ENCODE results near the gene TPRN.
A peak's percentile ranks its signal among the peaks of the same experiment; 100 is the strongest.

TPRN gene

DNA sequence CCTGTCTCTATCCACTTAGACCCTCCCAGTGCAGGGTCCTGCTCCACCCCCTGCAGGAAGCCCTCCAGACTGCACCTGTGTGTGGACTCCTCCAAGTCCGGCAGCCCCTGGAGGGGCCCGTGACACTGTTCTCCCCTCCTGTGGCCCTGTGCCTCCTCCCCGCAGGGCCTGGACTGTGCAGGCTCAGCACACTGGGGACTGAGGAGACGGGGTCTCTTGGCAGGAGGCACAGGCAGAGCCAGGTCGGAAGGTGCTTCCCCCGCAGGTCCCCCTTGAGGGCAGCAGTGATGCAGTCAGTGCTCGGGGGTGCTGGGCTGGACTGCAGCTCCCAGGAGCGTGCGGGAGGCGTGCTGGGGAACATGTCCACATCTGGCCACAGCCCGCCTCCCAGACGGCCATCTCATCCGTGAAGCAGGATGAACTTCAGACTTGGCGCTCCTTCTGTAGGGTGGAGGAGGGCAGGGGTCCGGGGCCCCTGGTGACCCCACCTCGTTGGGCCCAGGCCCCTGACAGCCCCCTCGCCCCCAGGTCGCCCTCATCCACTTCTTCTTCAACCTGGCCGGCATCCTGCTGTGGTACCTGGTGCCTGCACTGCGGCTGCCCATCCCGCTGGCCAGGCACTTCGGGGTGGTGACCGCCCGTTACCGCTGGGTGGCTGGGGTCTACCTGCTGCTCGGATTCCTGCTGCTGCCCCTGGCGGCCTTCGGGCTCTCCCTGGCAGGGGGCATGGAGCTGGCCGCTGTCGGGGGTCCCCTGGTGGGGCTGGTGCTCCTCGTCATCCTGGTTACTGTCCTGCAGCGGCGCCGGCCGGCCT, 35.1 kb upstream of the TPRN start:
- no peak for DNase-seq

DNA sequence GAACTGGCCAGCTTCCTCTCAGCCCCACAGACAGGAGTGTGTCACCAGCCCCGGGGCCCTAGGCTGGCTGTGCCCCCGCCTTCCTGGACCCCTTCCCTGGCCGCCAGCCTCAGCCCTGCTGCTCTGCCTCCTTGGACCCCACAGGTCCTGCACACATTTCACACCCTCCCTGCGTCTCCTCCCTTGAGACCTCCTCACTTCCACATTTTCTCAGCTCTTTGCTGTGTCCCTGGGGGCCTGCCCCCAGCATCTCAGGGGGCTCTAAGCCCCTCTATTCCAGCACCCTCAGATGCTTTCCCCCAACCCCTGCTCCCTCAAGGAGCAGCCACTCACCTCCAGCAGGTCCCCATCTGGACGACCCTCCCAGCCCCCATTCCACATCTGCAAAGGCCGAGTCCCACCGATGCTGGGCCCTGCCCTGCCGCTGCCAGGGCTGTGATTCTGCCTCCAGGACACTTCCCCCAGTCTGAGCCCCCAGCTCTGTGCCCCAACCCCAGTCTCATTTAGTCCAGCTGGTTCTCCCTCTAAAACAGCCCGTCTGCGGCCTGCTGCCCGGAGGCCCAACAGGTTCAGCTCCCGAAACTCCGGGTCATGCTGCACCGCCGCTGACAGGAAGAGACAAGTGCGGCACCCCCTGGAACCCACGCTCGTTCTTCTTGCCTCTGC, 34.4 kb upstream of the TPRN start:
- no peak for DNase-seq

DNA sequence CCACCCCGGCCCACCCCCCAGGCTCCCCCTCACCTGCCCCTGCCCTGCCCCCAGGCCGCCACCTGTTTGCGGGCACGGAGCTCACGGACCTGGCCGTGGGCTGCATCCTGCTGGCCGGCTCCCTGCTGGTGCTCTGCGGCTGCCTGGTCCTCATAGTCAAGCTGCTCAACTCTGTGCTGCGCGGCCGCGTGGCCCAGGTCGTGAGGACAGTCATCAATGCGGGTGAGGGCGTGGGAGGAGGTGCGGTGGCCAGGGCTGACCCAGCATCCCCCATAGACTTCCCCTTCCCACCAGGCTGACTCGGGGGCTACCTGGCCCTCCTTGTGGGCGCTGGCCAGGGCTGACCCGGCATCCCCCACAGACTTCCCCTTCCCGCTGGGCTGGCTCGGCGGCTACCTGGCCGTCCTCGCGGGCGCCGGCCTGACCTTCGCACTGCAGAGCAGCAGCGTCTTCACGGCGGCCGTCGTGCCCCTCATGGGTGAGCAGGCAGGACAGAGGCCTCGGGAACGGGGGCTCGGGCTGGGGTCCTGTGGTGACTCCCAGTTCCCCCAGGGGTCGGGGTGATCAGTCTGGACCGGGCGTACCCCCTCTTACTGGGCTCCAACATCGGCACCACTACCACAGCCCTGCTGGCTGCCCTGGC, 33.6 kb upstream of the TPRN start:
- no peak for DNase-seq

DNA sequence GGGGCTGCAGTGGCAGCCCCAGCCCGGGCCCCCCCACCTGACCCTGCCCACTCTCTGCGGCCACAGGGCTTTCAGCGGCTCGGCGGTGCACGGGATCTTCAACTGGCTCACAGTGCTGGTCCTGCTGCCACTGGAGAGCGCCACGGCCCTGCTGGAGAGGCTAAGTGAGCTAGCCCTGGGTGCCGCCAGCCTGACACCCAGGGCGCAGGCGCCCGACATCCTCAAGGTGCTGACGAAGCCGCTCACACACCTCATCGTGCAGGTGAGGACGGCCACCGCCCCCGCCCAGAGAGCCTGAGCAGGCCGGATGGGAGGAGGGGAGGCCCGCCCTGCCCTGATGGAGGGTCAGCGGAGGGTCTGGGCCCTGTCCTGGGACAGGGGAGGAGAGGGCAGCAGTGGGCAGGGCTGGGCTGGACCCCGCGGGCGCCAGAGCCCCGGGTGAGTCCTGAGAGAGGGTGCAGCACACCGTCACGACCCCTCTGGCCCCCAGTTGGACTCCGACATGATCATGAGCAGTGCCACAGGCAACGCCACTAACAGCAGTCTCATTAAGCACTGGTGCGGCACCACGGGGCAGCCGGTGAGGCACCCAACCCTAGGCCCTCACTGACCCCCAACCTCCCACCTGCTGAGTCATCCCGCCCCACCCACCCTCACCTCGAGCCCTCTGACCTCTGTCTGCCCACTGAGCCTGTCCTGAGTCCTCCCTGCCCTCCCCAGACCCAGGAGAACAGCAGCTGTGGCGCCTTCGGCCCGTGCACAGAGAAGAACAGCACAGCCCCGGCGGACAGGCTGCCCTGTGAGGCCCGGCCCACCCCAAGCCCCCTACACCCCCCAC, 32.8 kb upstream of the TPRN start:
- DNase-seq = peak in 1 of 2 experiments; percentile 41

DNA sequence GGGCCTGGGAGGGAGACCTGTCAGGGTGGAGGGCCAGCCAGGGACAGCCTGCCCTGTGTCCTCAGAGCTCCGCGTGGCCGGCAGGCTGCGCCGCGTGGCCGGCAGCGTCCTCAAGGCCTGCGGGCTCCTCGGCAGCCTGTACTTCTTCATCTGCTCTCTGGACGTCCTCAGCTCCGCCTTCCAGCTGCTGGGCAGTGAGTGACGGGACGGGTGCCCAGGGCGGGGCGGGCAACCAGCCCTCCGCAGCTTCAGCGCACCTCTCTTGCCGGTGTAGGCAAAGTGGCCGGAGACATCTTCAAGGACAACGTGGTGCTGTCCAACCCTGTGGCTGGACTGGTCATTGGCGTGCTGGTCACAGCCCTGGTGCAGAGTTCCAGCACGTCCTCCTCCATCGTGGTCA, 32.0 kb upstream of the TPRN start:
- no peak for DNase-seq

DNA sequence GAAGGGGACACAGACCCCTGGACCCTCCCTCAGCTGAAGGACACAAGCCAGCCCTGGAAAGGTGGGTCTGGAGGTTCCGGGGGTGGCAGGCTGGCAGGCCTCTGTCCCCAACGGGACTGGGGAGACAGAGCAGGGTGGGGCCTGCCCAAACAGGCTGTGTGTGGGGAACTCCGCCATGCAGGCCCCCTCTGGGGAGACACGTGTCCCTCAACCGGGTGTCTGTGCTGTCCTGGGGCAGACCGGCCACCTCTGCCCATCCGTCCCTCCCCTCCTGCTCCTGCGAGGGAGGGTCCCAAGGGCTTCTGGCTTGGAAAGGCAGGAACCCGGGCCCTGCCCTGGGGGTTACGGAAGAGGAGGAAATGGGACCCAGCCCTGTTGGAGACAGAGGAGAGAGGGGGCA, 31.6 kb upstream of the TPRN start:
- no peak for DNase-seq

DNA sequence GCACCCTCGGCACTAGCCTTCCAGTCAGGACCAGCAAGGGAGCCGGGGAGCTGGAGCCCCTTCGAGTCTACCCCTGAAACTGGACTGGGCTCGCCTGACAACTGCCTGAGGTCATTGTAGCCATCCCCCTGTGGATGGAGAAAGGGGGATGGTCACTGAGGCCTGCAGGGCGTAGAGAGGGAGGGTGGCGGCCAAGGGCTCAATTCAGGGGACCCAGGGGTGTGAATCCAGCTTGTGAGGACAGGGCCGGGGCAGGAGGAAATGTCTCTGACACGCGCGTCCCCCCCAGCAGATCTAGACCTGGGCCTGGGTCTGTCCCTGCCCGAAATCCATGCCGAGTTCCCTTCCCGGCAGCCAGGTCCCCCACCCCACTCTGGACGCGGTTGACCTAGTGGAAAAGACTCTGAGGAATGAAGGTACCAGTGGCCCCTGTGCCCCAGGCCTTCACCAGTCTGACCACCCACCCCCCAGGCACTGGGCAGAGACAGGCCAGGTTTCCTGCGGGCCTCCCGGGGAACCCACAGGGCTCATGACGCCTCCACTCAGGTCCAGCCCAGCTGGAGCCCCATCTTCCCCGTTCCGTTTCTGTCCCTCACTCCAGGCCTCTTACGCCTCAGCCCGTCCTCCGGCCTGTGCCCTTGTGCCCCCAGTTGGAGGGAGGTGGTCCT, 31.0 kb upstream of the TPRN start:
- no peak for DNase-seq

DNA sequence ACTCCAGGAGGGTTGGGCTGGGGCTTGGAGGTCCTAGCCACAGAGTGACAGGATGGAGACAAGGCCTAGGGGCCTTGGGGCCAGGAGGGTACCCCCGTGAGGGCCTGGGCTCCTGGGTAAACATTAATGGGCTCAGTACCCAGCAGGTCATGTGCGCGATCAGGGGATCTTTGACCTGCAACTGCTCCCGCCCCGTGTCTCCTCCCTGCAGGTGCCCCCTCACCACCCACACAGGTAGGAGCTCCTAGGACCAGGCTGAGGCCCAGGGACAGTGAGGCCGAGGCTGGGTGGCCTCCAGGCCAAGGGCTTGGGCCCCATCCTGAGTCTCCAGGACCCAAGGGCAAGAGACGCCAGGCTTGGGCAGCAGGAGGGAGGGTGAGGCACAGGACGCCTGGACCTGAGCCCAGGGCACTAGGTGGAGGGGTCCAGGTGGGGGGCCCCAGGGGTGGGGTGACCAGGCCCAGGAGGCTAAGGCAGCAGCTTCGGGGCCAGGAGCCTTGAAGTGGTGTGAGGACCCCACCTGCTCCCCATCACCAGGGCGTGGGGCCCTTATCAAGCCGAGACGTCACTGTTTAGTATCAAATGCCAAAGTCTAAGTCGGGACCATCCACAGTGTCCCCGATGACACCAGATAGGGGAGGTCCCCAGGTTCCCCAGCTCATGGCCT, 30.3 kb upstream of the TPRN start, which contains the start of gene SLC34A3:
TSS of gene SLC34A3 (plus strand) at position 197 of the 667 bp plus-strand sequence. CDS start 802 bp downstream, outside the sequence.
- no peak for DNase-seq

DNA sequence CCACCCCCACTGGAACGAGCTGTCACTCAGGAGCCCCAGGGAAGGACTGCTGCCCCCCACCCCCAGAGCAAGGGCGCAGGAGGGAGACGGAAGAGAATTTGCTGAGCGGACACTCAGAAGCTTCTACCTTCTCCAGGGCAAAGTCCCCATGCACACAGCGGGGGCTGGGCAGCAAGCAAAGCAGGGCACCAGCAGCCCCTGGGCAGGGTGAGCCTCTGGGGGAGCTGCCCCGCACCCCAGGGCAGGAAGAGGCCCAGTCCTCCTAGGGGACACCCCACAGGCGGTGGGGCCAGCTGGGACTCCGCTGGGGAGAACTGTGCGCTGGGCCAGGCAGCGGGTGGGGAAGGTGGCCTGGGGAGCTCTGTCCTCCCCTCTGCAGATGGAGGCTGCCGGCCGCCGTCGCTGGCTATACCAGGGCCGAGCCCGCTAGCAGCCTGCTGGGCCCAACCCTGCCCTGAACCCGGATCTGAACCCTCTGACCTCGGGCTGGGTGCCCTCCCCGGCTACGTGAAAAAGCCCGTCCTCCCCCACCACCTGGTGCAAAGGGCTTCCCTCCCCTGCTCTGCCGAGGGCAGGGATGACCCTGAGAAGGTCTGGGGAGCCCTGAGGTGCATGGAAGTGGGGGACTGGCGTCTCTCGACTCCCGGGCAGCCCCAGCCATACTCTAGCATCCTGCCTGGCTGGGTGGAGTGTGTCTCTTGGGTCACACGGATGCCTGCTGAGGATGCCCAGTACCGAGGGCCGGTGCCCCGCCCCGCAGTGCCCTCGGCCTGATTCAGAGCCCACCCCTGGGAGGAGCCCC, 29.6 kb upstream of the TPRN start:
- DNase-seq = no peak

DNA sequence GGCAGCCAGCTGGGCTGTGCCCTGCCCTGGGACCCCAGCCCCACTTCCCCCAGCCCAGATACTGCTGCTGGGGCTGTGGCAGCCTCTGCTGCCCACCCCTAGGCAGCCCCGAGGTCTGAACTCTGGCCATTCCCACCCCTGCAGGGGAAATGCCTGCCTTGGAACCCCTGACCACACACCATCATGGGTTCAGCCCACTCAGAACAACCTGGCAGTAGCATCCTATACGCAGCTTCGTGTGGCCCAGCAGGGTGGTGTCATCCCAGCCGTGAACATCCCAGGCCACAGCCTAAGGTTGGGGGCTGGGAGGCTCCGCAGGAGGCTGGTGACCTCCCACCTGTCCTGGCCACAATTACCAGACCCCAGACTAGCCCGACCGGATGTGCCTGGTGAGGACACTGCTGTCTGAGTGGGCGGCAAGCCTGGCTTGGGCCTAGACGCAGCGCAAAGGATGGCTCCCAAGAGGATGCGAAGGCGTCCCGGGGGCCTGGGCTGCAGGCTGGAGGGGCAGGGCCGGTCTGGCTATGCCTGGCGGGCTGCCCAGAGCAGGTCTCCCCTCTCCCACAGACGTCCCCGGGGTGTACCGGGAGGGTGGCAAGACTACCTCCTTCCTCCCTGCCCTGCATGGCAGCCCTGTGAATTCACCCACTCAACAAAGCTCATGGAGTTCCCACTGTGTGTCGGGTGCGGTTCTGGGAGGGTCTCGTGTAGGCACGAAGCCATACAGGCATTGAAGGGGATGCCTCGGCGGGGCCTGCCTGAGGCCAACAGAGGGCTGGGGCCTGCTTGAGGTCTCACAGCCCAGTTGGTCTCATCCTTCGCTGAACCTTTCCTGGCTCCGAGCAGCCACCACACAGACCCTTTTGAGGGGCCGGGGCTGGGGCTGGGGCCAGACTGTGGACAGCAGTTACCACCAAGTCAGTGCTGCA, 28.7 kb upstream of the TPRN start:
- DNase-seq = no peak

DNA sequence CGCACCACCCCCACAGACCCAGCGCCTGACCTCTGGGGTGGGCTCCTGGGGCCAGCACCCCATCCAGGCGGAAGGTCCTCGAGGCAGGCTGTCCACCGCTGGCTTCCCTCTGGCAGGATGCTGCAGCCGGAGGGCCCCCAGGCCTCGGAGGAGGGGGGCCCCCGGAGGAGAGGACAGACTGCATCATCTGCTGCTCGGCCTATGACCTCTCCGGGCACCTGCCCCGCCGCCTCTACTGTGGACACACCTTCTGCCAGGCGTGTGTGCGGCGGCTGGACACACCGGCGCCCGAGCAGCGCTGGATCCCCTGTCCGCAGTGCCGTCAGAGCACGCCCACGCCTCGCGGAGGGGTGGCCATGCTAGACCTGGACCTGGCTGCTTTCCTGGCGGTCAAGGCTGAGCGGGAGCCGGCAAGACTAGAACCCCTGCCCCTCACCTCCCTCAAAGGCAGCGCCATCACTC, 28.0 kb upstream of the TPRN start:
- no peak for DNase-seq

DNA sequence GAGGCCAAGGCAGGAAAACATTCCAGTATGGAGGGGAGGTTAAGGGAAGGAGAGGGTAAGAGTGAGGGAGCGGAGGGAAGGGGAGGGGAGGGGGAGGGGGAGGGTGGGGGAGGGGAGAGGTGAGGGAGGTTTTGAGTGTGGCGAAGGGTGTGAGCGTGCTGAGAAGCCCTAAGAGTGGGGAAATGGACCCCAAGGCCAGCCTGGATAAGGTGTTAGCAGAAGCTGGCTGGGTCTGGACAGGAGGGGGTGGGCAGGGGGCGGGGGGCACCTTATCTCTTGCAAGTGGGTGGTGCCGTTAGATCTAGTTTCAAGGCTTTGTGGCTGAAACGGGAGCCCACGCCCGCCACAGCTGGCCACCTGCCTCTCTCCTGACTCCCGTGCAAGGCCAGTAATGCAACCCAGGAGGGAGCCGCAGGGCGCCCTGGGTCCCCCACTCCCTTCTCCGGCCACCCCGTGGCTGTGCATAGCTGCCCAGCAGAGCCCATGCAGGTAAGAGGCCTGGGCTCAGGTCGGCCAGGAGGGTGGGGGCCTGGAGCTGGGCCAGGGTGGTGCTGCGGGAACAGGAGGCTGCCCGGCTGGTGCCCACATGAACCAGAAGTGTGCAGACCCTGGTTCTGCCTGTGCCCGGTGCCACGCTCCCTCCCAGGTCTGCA, 27.4 kb upstream of the TPRN start:
- DNase-seq = no peak

DNA sequence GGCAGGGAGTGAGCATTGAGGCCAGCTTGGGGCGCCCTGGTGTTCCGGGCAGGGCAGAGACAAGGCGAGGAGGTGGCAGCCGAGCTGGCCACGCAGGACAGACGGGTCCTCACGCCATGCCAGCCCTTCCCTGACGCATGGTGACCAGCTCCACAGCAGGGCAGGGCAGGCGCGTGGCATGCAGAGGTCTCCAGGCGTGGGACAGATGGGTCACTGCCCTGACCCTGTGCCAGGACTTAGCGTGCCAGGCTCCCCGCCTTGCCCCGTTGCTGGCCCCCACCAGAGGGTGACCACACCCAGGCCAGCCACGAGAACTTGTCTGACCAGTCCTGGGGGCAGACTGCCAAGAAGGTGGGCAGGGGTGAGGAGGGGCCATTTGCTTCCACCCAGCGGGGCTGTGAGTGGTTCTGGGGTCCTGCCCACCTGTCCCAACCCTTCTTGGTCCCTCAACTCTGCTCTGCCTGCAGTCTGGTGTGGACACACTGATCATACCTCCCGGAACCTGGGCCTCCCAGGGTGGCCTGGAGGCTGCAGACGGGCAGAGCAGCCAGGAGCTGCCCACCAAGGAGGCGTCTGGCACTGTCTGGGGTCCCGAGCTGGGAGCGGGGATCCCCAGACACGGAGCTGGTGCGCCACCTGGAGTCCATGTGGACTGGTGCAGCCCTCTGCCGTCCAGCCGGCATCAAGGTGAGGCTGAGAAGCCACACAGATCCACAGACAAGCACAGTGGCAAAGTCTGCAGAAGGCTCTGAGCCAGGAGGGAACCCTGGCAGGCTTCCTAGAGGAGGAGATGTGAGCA, 26.7 kb upstream of the TPRN start, which contains the start of gene RNF224:
TSS of gene RNF224 (plus strand) at position 449 of the 799 bp plus-strand sequence. CDS start 834 bp downstream, outside the sequence.
- DNase-seq = peak; percentile 71 to 77

DNA sequence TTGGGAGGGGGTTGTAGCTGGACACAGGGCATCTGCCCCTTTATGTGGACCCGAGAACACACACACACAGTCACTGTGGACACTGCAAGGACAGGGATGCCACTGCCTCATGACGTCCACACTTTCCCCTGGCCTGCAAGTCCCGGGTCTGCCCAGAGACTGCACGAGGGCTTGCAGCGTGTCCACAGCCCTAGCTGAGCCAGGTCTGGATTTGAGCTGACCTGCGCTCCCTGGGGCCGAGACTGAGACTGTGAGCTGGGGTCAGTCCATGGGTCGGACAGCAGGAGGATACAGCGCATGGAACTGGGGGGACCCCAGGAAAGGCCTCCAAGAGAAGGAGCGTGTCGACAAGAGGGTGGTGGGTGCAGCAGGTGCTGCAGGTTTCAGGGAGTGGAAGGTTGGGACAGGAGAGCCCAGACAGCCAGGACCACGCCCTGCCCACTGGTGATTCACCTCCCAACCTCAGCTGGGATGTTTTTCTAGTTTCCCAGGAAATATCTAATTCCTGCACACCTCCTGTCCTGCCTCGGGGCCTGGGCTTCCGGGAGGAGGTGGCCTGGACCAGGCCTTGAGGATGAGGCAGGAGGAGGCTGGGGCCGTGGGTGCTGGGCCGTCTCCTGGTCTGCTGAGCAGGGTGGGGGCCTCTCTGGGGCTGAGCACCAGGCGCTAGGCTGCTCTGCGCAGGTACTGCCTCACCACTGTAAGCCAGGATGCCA, 26.0 kb upstream of the TPRN start:
- no peak for DNase-seq

DNA sequence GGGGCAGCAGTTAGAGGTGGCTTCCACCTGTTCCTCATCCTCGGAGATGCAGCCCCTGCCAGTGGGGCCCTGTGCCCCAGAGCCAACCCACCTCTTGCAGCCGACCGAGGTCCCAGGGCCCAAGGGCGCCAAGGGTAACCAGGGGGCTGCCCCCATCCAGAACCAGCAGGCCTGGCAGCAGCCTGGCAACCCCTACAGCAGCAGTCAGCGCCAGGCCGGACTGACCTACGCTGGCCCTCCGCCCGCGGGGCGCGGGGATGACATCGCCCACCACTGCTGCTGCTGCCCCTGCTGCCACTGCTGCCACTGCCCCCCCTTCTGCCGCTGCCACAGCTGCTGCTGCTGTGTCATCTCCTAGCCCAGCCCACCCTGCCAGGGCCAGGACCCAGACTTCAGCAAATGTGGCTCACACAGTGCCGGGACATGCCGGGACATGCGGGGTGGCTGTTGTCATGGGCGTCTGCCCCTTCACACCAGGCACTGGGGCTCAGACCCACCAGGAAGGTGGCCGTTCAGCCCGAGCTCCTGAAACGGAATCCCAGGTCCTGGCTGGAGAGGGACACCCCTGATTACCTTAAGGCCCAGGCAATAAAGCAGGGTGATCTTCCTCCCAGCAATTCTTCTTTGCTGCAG, 25.3 kb upstream of the TPRN start:
- no peak for DNase-seq

DNA sequence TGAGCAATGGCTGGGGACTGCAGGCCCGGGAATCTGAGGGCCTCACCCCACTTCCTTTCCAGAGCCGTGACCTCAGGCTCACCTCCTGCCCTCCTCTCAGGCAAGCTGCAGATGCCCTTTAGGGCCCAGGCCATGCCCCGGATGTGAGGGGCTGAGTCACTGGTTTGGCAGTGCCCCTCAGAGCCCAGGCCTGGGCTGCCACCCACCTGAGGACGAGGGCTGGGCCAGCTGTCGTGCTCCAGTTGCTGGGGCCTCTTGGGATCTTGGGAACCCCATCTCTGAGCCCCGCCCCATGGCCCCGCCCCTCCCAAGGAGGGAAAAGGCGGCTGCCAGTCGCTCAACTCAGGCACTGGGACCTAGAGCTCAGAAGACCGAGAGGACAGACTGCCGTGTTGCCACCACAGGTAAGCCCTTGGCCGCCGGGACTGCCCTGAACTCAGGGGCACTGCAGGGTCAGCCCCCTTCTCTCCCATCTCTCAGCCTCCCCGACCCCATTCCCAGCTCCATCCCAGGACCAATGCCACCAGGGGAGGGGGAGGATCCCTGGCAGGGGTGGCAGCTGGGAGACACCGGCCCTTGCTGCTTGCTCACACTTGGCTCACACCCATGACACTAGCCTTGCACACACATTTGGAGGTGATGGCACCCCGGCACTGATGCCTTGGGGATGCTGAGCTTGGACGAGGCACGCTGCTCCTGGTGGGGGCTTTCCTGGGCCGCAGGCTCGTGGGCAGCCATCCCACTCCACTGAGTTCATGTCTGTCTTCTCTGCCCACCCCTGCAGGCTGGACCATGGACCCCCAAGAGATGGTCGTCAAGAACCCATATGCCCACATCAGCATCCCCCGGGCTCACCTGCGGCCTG, 24.5 kb upstream of the TPRN start, which contains the start of gene CYSRT1:
TSS of gene CYSRT1 (plus strand) at position 345 of the 865 bp plus-strand sequence. CDS start at position 793, 448 bp downstream.
- DNase-seq = no peak

Measured in SHP77 (cell line).